ENCODE data around the gene SLC11A2. TPM values are rescaled to one million over a fixed set of nuclear protein-coding genes. Genes with fewer than 3 reads are reported as not detected.

Gene SLC11A2
- total and polyA plus RNA-seq, 9 of the 15 experiments (the other 6 are each of a cell fraction or from before 2014, with no cell fraction given): 21.1 to 54.0 (median 32.9) TPM

DNA sequence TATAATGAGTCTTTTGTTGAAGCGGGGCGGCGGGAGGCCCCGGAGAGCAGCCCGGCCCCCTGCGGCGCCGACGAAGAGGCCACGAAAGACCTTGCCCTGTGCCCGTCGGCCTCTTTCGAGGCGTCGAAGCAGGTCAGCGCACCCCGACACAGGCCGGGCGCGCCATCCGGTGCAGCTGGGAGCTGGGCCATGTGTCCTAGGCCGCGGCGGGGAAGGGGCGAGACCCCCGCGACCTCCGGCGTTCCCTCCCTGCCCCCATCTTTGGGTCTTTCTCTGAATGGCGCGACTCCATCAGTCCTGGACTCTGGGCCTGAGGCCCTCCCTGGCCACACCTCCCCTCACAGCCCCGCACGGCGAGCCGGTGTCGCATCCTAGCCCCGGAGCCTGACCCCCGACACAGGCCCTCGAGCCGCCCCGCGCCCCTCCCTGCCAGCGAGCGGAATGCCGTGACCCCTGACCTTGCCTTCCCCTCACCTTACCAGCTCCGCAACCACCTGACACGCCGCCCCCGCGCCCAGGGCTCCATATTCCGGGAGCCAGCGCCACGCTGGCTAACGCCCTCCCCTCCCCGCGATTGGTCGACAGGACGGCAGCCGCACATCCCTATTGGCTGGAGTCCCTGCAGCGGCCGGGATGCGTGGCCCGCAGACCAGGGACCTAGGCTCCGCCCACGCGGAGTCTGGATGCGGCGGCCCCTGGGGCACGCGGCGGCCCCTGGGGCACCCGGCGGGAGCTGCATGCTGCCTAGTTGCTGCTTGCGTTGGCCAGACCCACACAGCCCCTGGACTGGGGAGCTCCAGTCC is at the start of gene SLC11A2 (continued):
- TF ChIP-seq XRCC3 (IDR thresholded peaks at IDR 0.05): no peak
- TF ChIP-seq KDM2B (CRISPR knock-in tag; IDR thresholded peaks at IDR 0.05): no peak
- no peak; the same call in 1 of the 2 replicates for TF ChIP-seq SMARCC2 (IDR thresholded peaks at IDR 0.05; ENCODE audit: low read depth)
- TF ChIP-seq L3MBTL2 (IDR thresholded peaks at IDR 0.05): peak; percentile 91
- no peak for TF ChIP-seq SAFB (IDR thresholded peaks at IDR 0.05; ENCODE audit: borderline replicate concordance, low read depth, low read length)
- TF ChIP-seq, protein P1, sequence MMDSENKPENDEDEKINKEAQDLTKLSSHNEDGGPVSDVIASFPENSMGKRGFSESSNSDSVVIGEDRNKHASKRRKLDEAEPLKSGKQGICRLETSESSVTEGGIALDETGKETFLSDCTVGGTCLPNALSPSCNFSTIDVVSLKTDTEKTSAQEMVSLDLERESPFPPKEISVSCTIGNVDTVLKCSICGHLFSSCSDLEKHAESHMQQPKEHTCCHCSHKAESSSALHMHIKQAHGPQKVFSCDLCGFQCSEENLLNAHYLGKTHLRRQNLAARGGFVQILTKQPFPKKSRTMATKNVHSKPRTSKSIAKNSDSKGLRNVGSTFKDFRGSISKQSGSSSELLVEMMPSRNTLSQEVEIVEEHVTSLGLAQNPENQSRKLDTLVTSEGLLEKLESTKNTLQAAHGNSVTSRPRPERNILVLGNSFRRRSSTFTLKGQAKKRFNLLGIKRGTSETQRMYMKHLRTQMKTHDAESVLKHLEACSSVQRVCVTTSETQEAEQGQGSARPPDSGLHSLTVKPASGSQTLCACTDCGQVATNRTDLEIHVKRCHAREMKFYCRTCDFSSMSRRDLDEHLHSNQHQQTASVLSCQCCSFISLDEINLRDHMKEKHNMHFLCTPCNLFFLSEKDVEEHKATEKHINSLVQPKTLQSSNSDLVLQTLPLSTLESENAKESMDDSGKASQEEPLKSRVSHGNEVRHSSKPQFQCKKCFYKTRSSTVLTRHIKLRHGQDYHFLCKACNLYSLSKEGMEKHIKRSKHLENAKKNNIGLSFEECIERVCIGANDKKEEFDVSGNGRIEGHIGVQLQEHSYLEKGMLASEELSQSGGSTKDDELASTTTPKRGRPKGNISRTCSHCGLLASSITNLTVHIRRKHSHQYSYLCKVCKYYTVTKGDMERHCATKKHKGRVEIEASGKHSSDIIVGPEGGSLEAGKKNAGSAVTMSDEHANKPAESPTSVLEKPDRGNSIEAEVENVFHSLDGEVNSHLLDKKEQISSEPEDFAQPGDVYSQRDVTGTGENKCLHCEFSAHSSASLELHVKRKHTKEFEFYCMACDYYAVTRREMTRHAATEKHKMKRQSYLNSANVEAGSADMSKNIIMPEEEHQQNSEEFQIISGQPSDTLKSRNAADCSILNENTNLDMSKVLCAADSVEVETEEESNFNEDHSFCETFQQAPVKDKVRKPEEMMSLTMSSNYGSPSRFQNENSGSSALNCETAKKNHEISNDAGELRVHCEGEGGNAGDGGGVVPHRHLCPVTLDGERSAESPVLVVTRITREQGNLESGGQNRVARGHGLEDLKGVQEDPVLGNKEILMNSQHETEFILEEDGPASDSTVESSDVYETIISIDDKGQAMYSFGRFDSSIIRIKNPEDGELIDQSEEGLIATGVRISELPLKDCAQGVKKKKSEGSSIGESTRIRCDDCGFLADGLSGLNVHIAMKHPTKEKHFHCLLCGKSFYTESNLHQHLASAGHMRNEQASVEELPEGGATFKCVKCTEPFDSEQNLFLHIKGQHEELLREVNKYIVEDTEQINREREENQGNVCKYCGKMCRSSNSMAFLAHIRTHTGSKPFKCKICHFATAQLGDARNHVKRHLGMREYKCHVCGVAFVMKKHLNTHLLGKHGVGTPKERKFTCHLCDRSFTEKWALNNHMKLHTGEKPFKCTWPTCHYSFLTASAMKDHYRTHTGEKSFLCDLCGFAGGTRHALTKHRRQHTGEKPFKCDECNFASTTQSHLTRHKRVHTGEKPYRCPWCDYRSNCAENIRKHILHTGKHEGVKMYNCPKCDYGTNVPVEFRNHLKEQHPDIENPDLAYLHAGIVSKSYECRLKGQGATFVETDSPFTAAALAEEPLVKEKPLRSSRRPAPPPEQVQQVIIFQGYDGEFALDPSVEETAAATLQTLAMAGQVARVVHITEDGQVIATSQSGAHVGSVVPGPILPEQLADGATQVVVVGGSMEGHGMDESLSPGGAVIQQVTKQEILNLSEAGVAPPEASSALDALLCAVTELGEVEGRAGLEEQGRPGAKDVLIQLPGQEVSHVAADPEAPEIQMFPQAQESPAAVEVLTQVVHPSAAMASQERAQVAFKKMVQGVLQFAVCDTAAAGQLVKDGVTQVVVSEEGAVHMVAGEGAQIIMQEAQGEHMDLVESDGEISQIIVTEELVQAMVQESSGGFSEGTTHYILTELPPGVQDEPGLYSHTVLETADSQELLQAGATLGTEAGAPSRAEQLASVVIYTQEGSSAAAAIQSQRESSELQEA (IDR thresholded peaks at IDR 0.05; ENCODE audit: low read depth): no peak
- TF ChIP-seq, protein P2, sequence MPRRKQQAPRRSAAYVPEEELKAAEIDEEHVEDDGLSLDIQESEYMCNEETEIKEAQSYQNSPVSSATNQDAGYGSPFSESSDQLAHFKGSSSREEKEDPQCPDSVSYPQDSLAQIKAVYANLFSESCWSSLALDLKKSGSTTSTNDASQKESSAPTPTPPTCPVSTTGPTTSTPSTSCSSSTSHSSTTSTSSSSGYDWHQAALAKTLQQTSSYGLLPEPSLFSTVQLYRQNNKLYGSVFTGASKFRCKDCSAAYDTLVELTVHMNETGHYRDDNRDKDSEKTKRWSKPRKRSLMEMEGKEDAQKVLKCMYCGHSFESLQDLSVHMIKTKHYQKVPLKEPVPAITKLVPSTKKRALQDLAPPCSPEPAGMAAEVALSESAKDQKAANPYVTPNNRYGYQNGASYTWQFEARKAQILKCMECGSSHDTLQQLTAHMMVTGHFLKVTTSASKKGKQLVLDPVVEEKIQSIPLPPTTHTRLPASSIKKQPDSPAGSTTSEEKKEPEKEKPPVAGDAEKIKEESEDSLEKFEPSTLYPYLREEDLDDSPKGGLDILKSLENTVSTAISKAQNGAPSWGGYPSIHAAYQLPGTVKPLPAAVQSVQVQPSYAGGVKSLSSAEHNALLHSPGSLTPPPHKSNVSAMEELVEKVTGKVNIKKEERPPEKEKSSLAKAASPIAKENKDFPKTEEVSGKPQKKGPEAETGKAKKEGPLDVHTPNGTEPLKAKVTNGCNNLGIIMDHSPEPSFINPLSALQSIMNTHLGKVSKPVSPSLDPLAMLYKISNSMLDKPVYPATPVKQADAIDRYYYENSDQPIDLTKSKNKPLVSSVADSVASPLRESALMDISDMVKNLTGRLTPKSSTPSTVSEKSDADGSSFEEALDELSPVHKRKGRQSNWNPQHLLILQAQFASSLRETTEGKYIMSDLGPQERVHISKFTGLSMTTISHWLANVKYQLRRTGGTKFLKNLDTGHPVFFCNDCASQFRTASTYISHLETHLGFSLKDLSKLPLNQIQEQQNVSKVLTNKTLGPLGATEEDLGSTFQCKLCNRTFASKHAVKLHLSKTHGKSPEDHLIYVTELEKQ (CRISPR knock-in tag; IDR thresholded peaks at IDR 0.05): no peak
- no peak for TF ChIP-seq CBX1 (IDR thresholded peaks at IDR 0.05; ENCODE audit: low read depth)
- no peak; a peak in 1 of 4 replicates for TF ChIP-seq FOXA3 (CRISPR knock-in tag; conservative IDR thresholded peaks at IDR 0.05 in 1 of 2, IDR thresholded peaks at IDR 0.05 in 1 of 2)
- TF ChIP-seq, protein P3, sequence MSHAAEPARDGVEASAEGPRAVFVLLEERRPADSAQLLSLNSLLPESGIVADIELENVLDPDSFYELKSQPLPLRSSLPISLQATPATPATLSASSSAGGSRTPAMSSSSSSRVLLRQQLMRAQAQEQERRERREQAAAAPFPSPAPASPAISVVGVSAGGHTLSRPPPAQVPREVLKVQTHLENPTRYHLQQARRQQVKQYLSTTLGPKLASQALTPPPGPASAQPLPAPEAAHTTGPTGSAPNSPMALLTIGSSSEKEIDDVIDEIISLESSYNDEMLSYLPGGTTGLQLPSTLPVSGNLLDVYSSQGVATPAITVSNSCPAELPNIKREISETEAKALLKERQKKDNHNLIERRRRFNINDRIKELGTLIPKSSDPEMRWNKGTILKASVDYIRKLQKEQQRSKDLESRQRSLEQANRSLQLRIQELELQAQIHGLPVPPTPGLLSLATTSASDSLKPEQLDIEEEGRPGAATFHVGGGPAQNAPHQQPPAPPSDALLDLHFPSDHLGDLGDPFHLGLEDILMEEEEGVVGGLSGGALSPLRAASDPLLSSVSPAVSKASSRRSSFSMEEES (CRISPR knock-in tag; IDR thresholded peaks at IDR 0.05): no peak
- TF ChIP-seq, protein P4, sequence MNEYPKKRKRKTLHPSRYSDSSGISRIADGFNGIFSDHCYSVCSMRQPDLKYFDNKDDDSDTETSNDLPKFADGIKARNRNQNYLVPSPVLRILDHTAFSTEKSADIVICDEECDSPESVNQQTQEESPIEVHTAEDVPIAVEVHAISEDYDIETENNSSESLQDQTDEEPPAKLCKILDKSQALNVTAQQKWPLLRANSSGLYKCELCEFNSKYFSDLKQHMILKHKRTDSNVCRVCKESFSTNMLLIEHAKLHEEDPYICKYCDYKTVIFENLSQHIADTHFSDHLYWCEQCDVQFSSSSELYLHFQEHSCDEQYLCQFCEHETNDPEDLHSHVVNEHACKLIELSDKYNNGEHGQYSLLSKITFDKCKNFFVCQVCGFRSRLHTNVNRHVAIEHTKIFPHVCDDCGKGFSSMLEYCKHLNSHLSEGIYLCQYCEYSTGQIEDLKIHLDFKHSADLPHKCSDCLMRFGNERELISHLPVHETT (CRISPR knock-in tag; conservative IDR thresholded peaks at IDR 0.05 in 1 of 2, IDR thresholded peaks at IDR 0.05 in 1 of 2): peak in 1 of 2 experiments; percentile 39; a peak in 1 of 4 replicates
